GM12878 (cell line): Measurements from ENCODE around the gene PHF10. TPM values are rescaled to one million over a fixed set of nuclear protein-coding genes. Genes with fewer than 3 reads are reported as not detected.

Experiments
- ATAC-seq: fragments of 200-7000 bp; cut with Tn5 transposase; 3 replicates; pipeline ENCODE4 v1.9.1; 2020; ENCODE audit warnings: mild to moderate bottlenecking, moderate library complexity
- BruUV-seq: library from RNA; stranded (reverse); fragments of 400-500 nt; replicated peaks from 2 replicates; lab custom pipeline; 2021; lab: Mats Ljungman, UMichigan
- CTCF ChIA-PET: fragments of 300-600 bp; sonication (Branson Sonifier 250); formaldehyde crosslinking; extraction: SDS; loops from one replicate; lab custom pipeline; 2021; ENCODE audit warnings: inconsistent platforms; lab: Yijun Ruan, JAX
- POLR2A ChIA-PET: fragments of 350-600 bp; formaldehyde crosslinking; extraction: SDS; loops from one replicate; lab custom pipeline; 2021; ENCODE audit warnings: inconsistent platforms; lab: Charles Lee
- RAD21 ChIA-PET: fragments of 300-600 bp; sonication (Branson Sonifier 250); formaldehyde crosslinking; loops from one replicate; lab custom pipeline; 2023; ENCODE audit warnings: antibody characterized with exemption; ENCODE audit not compliant: unreplicated experiment; lab: Charles Lee
- SMC1A ChIA-PET: fragments of 300-600 bp; sonication (Branson Sonifier 250); formaldehyde crosslinking; loops from one replicate; lab custom pipeline; 2023; ENCODE audit not compliant: unreplicated experiment, uncharacterized antibody; lab: Charles Lee
- DNase-seq: peaks from one replicate; pipeline ENCODE4 v3.0.0-alpha.2; 2011; ENCODE audit warnings: low read depth, low spot score
- FAIRE-seq: peaks from 3 replicates; lab custom pipeline; 2011; peaks lifted over from hg19 to GRCh38; lab: Jason Lieb, UNC
- H2AFZ ChIP-seq: 2 replicates; pipeline ENCODE4 v1.6.0; 2011; ENCODE audit warnings: low read depth, low read length, control low read depth; ENCODE audit not compliant: control insufficient read depth
- H3K27ac ChIP-seq: 2 replicates; pipeline ENCODE4 v1.5.1; 2011; ENCODE audit warnings: control low read depth; ENCODE audit not compliant: control insufficient read depth, insufficient read depth
- H3K27me3 ChIP-seq, 2 experiments: replicated peaks in 1 of 2; 2 replicates each; pipeline versions ENCODE4 v1.6.0 to v1.6.1; 2011; ENCODE audit warnings: low read length in 1 of 2; ENCODE audit not compliant: control insufficient read depth in 2 of 2, insufficient read depth in 2 of 2
- H3K36me3 ChIP-seq, 2 experiments: 2 replicates each; pipeline ENCODE4 v1.5.1; 2011; ENCODE audit warnings: low read length in 1 of 2; ENCODE audit not compliant: control insufficient read depth in 2 of 2, insufficient read depth in 2 of 2
- H3K4me1 ChIP-seq: 2 replicates; pipeline ENCODE4 v1.6.1; 2011; ENCODE audit warnings: mild to moderate bottlenecking, low read length, moderate library complexity, mixed read lengths; ENCODE audit not compliant: control insufficient read depth, insufficient read depth
- H3K4me2 ChIP-seq: 2 replicates; pipeline ENCODE4 v1.6.0; 2011; ENCODE audit warnings: control low read depth; ENCODE audit not compliant: control insufficient read depth, insufficient read depth
- H3K4me3 ChIP-seq: fragments of 200-600 bp; sonication (generic); 2 replicates; pipeline ENCODE4 v1.5.1; 2016
- H3K79me2 ChIP-seq: 2 replicates; pipeline ENCODE4 v1.6.0; 2011; ENCODE audit warnings: low read length; ENCODE audit not compliant: control insufficient read depth, insufficient read depth
- H3K9ac ChIP-seq: 2 replicates; pipeline ENCODE4 v1.8.0; 2011; ENCODE audit warnings: low read length, control low read depth, mixed read lengths; ENCODE audit not compliant: control insufficient read depth, insufficient read depth
- H3K9me3 ChIP-seq: replicated peaks from 3 replicates; pipeline ENCODE4 v1.5.1; 2011; ENCODE audit warnings: mild to moderate bottlenecking, low read length; ENCODE audit not compliant: control insufficient read depth, insufficient read depth
- H4K20me1 ChIP-seq: 2 replicates; pipeline ENCODE4 v1.6.0; 2011; ENCODE audit not compliant: control insufficient read depth, insufficient read depth
- CEBPB ChIP-seq, 2 experiments: fragments of 150-350 bp in 1 of 2; IDR thresholded peaks; 2 replicates each; pipeline ENCODE4 v1.6.1; 2012 to 2014; ENCODE audit warnings: low read depth in 2 of 2, low read length in 2 of 2, borderline replicate concordance in 1 of 2, inconsistent platforms in 1 of 2
- PML ChIP-seq: IDR thresholded peaks from 2 replicates; pipeline ENCODE4 v1.6.1; 2012; ENCODE audit warnings: low read length, inconsistent platforms
- SP1 ChIP-seq: IDR thresholded peaks from one replicate; pipeline ENCODE4 v1.6.1; 2011; ENCODE audit warnings: low read depth, low read length
- SUZ12 ChIP-seq: fragments of 200-600 bp; sonication (generic); IDR thresholded peaks from one replicate; pipeline ENCODE4 v1.6.1; 2018; ENCODE audit warnings: antibody characterized with exemption, mild to moderate bottlenecking; ENCODE audit not compliant: unreplicated experiment
- TCF12 ChIP-seq: IDR thresholded peaks from 2 replicates; pipeline ENCODE4 v1.6.1; 2011; ENCODE audit warnings: low read depth, mild to moderate bottlenecking, low read length
- ZNF207 ChIP-seq: fragments of 450-650 bp; IDR thresholded peaks from 2 replicates; pipeline ENCODE4 v1.6.1; 2014; ENCODE audit warnings: antibody characterized with exemption, mild to moderate bottlenecking, borderline replicate concordance
- ZZZ3 ChIP-seq: IDR thresholded peaks from 2 replicates; pipeline ENCODE4 v1.6.1; 2011; ENCODE audit warnings: low read depth; ENCODE audit not compliant: control insufficient read depth, insufficient read length
- WGBS: methylation state at CpG from one replicate; pipeline ENCODE4 v1.1.6; 2016; ENCODE audit warnings: low lambda C conversion rate; ENCODE audit not compliant: insufficient replicate concordance, insufficient coverage; ENCODE audit errors: missing lambda C conversion rate; 5-methylcytosine and 5-hydroxymethylcytosine counted together
- in situ Hi-C: fragments of 300-500 bp; cut with MboI; formaldehyde crosslinking; loops from 9 replicates; pipeline ENCODE4 v1.14.3; 2018; ENCODE audit warnings: mixed read lengths
- intact Hi-C: fragments of 100-400 bp; cut with micrococcal nuclease; formaldehyde crosslinking; loops from one replicate; pipeline ENCODE4 v1.14.2; 2022; ENCODE audit not compliant: unreplicated experiment
- polyA plus RNA-seq, 11 experiments: library from polyadenylated mRNA; depleted of rRNA in 4 of 11; unstranded in 6 of 11; stranded (reverse) in 5 of 11; fragments of >200 nt; fragmentation: Nextera tagmentation in 4 of 11; fragmentation: Illumina TruSeq in 1 of 11; extraction: Ambion mirVana in 4 of 11; extraction: Trizol in 1 of 11; gene quantifications; 1 replicate in 1 of 11; 2 replicates in 10 of 11; pipeline versions ENCODE4 v1.2.1 to v1.2.3, GENCODE V29; 2011 to 2016; ENCODE audit warnings: inconsistent platforms in 2 of 11, missing spikeins in 2 of 11, low read depth in 1 of 11
- total RNA-seq, 4 experiments: library from RNA; depleted of rRNA in 3 of 4; stranded (reverse); fragments of >200 nt in 3 of 4; fragmentation: Illumina TruSeq in 1 of 4; extraction: Trizol in 1 of 4; gene quantifications; 2 replicates each; pipeline versions ENCODE4 v1.2.1 to v1.2.3, GENCODE V29; 2013 to 2021

Gene PHF10
- total and polyA plus RNA-seq, 10 of the 15 experiments (the other 5 are each of a cell fraction or from before 2014, with no cell fraction given): 3.8 to 35.6 (median 15.8) TPM

DNA sequence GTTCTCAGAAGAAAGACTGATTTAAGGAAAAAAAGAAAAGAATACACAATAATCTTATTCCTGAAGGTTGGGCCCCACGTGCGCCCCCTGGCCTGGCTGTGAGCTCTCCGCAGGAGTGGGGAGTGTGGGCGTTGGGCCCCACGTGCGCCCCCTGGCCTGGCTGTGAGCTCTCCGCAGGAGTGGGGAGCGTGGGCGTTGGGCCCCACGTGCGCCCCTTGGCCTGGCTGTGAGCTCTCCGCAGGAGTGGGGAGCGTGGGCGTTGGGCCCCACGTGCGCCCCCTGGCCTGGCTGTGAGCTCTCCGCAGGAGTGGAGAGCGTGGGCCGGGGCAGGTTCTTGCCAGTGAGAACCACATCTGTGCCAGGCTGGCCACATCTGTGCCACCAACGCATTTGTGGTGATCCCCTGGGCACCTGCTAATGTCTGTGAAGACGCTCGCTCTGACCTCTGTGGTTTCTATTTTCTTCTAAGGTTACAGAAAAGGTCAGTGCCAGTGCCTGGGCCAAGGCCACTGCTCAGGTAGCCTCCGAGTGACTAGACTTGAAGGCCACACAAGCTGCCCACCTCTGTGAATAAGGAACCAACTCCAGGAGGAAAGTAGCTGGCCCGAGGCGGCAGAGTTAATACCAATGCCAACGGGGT lies 63.4 kb downstream of the PHF10 start:
- Histone ChIP-seq H3K4me1 (no peaks in the 10 kb centered on the region), H3K79me2 (no peaks in the 10 kb centered on the region), H3K9ac (no peak overlapping the region), H2AFZ (no peak overlapping the region), H4K20me1 (no peaks in the 10 kb centered on the region), H3K9me3 (no peaks in the 10 kb centered on the region), H3K4me2 (no peak overlapping the region), H3K27me3 (no peaks in the 10 kb centered on the region), H3K4me3 (no peak overlapping the region), H3K27ac (no peak overlapping the region), H3K36me3 (peaks cover 3 to 5% of the 10 kb centered on the region in 2 experiments; a peak in 2 of 4 replicates)
- in situ Hi-C loops: no loop called here
- DNase-seq (no peak), ATAC-seq (no peak), FAIRE-seq (no peak)
- TF ChIP-seq SUZ12 (no peak), CEBPB (IDR thresholded peaks at IDR 0.05; ENCODE audit: borderline replicate concordance in 1 of 2, low read depth in 2 of 2, low read length in 2 of 2) (no peak), ZZZ3 (no peak), SP1 (no peak), PML (no peak)
- WGBS: 92% methylated on average over 26 of the region's 26 CpGs
- CTCF ChIA-PET: no interaction called here
- BruUV-seq: no TSS peak
- RAD21 ChIA-PET: no interaction called here
- SMC1A ChIA-PET: no interaction called here
- intact Hi-C loops: no loop called here
- POLR2A ChIA-PET: no interaction called here

DNA sequence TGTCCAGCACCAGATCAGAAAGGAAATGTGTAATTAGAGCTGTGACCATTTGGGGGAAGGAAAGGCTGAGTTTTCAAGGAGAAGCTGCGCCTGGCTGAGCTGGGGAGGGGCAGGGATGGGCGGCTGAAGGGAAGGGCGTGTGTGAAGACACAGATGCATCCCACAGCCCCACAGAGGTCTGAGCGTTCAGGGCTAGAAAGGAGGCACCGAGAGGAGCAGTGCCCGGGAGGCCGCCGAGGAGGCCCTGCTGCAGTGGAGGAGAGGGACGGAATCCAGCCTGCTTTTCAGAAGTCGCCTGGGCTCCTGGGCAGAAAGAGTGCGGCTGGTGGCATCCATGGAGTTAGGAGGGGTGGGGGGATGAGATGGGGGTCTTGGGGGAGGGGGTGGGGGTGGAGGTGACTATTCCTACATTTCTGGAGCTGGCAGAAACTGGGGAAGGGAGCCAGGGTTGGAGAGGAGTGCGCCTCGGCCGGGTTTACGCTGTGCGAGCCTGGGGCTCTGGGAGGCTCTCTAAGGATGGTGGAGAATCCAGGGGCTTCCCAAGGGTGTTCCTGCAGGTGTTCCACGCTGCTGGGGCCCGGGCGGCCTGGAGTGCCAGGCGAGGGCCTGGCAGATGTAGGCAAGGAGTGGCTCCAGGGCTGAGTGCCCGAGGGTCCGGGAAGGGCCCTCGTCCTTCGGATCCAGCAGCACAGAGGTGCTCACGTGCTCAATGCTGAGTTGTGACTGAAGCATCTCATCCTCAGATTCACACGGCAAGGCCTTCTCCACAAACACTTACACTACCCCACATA lies 64.3 kb downstream of the PHF10 start:
- in situ Hi-C loops: no loop called here
- RAD21 ChIA-PET: no interaction called here
- ATAC-seq (no peak), DNase-seq (no peak), FAIRE-seq (no peak)
- CTCF ChIA-PET: no interaction called here
- no peaks in the 10 kb centered on the region for H3K9me3 ChIP-seq
- no peaks in the 10 kb centered on the region for H3K27me3 ChIP-seq
- BruUV-seq: no TSS peak
- no peak overlapping the region for H3K4me3 ChIP-seq
- H3K79me2 ChIP-seq: no peaks in the 10 kb centered on the region
- H4K20me1 ChIP-seq: no peaks in the 10 kb centered on the region
- intact Hi-C loops: no loop called here
- no peak overlapping the region for H2AFZ ChIP-seq
- no peak overlapping the region for H3K4me2 ChIP-seq
- POLR2A ChIA-PET: no interaction called here
- no peak for TF ChIP-seq ZNF207
- TF ChIP-seq TCF12: no peak
- TF ChIP-seq, all 136 proteins: peak for 0
- Histone ChIP-seq H3K9ac (no peak overlapping the region), H3K27ac (no peak overlapping the region), H3K4me1 (no peaks in the 10 kb centered on the region), H3K36me3 (peaks cover 3% of the 10 kb centered on the region in 2 experiments; a peak in 2 of 4 replicates)
- SMC1A ChIA-PET: no interaction called here
- WGBS: 97% methylated on average over 15 of the region's 26 CpGs
